OCI-M1 (cell line): ENCODE results near the gene PTAR1.

Experiments used
- DNase-seq: peaks from one replicate; lab custom pipeline; 2025; lab: John Stamatoyannopoulos, UW

PTAR1 gene

DNA sequence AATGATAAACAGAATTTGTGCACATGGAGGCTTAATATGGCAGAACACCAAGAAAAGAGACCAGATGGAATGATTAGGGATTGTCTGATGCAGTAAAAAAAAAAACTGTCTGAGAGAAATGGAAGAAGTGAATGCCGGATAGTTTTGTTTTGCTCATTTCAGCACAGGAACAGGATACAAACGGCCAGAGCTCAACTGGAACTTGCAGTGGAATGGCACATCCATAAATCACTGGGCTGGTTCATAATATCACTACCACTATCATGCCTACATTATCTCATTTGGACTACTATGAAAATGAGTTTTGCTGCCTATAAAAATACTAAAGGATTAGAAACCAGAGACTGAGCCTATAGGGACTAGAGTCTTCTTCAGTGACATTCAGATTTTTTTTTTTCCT is 9.7 kb downstream of the PTAR1 start:
- DNase-seq, result no peak

DNA sequence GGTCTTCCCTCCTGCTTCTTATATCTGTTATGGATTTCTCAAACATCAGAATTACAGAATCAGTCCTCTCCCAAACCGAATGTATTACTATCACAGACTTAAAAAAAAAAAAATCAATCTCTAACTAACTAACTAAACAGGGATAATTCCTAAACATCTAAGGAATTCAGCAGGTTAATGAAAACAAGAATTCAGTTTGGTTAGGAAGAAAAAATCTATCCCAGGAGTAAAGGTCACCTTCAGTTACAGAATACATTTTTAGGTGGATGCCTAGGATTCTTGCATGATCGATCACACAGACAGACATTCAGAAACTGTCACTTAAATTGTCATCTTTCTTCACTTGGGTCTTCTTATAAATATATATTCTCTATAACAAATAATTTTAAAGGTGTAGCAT is 11.5 kb downstream of the PTAR1 start:
- DNase-seq, result no peak

DNA sequence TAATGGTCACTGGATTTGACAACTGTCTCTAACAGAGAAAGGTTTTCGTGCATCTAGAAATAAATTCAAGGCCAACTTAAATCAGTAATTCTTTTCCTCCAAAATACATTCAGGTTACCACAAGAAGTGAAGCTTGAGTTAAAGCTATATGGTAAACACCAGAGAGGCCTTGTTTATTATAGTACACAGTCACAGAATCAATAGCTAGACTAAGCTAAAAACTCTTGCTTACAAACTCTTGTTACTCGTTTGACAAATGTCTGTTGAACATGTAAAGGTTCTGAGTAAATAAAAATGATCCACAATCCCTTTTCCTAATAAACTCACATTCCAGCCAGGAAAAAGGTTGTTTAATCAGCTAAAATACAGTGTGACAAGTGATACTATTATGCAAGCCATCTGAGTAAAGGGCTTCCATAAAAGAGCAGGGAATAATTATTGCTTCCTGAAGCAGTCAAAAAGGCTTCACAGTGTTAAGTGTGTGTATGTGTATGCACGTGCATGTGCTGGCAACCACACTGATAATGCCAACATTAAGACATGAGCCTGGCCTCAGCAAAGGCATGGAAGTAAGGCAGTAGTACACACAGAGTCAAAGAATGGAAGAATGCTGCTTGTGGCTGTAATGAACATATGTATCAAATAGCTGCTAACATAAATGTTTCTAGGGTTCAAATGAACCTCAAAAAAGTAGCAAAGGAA is 12.8 kb downstream of the PTAR1 start:
- DNase-seq, result no peak

DNA sequence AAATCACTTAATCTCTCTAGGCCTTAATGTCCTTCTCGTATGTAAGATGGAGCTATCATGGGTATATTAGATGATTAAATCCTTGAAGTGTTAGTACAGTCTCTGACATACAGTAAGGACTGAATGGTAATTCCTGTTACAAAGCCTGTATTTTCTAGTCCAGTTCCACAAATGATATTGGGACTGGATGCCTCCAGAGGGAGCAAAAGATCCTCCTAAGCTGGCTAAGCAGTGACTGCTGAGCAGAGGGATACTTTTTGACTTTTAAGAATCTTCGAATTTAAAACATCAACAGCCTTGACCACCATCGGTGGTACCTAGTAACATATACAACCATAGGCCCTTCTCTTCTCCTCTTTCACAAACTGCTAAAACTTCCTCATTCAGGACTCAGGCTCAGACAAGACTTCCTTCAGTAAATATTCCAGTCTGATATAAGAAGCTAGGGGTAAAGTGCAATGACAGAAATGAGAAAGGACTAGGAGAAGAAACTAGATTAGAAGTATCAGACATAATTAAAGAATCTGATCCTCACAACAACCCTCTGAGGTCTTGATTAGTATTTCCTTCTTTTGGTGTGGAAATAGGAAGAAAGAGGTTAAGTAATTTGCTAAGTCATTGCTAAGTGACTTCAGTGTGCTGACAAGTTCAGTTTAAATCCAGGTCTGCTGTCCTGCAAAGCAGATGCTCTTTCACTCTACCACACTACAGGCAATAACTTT is 13.9 kb downstream of the PTAR1 start:
- peak; percentile 78 for DNase-seq

DNA sequence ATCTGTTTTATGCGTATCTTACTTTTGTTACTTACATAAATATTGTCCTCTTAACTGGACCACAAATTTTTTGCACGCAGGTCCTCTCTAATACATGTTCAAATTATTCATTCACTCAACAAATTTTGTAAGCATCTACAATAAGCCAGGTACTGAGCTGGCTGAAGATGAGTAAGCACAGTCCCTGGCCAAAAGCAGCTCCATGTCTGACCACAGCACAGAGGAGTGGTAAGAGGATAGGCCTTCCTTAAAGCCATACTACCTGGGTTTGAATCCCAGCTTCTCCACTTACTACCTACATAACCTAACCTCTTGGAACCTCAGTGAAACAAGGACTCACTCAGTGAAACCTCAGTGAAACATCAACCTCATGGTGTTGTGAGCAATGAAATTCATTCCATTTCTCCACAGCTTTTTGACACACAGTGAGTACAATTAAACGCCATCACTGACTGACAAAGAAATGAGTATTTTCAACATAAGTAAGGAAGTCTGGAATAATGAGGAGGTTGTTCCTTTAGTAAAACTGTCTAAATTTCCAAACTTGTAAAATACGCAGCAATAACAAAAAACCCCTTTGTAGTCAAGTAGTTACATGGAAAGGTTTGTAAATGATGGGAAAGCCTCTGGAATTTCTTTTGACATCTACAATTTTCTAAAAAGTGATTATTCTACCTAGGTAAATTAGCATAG is 15.0 kb downstream of the PTAR1 start:
- no peak for DNase-seq

DNA sequence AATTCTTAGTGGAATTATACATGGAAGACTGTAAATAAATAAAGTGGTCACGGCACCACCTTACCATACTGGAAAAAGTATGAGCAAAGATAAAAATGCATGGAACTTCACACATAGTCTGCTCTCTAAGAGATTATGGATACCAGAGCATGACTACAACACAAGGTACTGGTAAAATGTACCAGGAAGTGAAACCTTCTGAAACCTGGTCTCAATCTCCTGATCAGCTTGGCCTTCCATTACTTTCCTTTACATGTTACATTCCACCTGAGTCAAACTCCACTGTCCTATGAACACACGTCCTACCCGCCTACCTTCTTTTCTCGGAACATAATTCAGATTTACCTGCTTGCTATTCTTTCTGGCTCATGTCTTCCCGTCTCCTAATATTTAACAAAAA is 15.9 kb downstream of the PTAR1 start:
- no peak for DNase-seq

DNA sequence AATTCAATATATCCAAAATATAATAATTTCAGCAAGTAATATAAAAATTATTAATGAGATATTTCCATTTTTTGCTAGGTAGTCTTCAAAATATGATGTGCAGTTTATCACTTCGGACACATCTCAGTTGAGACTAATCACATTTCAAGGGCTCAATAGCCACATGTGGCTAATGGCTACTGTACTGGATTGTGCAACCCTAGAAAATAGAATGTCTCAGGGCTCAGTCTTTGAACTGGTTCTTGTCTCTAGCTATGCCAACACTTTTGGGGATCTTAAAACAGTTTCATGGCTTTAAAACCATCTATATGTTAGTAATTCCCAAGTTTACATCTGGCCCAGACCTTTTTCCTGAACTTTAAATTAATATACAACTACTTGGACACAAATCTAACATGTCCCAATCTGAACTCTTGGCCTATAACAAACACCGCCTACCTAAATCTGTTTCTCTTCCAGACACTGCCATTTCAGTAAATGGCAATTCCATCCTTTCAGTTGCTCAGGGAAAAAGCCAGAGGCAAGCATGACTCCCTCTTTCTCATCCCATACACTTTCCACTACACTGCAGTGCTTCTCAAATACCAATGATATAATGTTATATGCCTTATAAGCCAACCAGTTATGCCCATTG is 18.8 kb downstream of the PTAR1 start:
- no peak for DNase-seq

DNA sequence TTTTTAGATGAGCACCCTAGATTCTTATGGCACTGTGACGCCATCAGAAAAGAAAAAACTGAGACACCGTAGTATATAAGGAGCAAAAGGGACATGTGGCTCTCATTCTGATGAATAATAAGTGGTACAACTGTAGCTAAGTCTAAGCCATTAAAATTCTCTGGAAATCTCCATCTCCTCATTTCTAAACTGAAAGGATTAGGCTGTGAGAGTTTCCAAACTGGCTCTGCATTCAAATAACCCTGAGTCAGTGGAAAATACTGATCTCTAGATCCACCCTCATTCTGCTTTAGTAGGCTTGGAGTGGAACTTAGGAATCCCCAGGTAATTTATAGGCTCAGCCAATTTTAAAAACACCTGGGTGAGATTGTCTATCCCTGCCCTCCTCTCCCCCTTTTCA is 28.5 kb downstream of the PTAR1 start:
- DNase-seq, result no peak

DNA sequence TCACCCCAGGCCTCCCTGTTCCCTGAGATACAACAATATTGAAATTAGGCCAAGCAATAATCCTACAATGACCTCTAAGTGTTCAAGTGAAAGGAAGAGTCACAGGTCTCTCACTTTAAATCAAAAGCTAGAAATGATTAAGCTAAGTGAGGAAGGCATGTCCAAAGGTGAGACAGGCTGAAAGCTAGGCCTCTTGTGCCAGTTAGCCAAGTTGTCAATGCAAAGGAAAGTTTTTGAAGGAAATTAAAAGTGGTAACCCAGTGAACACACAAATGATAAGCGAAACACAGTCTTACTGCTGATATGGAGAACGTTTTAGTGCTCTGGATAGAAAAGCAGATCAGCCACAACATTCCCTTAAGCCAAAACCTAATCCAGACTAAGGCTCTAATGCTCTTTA is 39.8 kb downstream of the PTAR1 start:
- no peak for DNase-seq

DNA sequence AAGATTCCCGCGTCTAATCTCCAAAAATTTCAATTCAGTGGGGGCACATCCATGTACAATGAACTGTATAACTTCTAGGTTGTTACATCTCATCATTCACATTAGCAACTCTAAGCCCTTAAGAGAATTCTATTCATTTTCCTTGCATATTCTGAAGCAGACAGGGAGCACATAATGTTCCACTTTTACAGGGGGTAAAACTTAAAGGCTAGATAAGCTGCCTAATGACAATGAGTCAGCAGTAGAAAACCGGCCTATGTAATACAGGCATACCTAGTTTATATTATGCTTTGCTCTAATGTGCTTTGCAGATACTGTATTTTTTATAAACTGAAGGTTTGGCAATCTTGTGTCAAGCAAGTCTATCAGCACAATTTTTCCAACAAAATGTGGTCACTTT is 40.4 kb downstream of the PTAR1 start:
- DNase-seq, result peak; percentile 24

DNA sequence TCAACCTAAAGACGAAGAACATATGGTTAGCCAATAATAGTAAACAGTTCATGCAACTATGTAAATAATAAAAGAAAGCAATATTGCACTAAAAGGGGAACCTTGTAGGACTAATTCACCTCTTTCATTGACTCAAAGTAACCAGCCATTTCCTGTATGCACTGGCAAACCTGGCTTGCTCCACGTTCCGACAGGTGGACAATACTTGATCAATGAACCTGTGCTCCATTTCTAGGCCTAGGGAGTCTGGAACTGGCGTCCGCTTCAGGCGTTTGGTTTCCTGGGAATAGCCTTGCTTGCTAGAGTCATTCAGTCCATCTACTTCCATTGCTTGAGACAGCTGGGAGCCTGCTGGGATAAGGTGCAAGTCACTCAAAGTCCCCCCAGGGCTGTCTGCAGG is 41.6 kb downstream of the PTAR1 start:
- DNase-seq, result no peak

DNA sequence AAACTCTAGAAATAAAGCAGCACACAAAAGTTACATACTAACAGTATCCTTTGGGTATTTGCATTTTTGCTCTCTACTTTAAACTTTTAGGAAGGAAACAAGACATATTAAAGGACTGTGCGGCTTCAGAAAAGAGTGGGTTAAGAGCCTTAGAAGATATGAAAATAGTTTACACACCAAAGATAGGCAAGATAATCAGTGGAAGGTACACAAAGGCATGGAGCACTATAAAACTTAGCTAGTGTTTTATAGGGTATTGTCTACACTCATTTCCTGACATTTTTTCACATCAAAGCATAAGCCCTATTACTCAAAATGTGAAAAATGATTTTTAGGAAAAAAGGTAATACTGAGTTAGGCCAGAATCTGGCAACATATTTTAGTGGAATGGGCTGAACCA is 44.0 kb downstream of the PTAR1 start:
- no peak for DNase-seq

DNA sequence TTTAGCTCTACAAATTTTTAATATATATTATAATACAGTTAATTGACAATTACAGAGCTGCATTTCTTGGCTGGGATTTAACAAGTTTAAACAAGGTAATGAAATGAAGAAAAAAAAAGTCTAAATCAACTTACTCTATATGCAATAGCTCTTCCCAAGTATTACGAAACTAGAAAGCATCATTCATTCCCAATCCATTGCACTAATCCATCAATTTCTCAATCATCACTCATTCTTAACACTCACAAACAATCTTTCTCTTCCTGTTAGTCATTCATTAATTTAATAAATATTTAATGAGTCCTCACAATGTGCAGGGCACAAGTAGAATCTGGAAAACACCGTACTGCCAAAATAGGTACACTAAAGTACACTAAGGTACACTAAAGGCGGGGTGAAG is 44.7 kb downstream of the PTAR1 start:
- no peak for DNase-seq

DNA sequence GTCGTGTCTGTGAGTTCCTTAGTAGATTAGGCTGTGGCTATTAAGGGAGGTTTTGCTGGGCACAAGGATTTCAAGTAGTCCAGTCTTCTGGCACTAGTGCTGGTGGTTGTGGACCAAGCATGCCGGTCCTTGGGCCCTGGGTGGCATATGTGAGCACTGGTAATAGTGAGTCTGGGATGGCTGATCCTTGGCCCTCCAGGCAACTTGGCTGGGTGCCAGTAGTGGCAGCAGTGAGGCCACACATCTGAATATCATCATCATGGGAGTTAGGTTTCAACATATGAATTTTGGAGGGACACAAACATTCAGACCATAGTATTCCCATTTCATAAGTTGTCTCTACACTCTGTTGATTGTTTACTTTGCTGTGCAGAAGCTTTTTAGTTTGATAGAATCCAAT is 62.3 kb downstream of the PTAR1 start:
- no peak for DNase-seq

DNA sequence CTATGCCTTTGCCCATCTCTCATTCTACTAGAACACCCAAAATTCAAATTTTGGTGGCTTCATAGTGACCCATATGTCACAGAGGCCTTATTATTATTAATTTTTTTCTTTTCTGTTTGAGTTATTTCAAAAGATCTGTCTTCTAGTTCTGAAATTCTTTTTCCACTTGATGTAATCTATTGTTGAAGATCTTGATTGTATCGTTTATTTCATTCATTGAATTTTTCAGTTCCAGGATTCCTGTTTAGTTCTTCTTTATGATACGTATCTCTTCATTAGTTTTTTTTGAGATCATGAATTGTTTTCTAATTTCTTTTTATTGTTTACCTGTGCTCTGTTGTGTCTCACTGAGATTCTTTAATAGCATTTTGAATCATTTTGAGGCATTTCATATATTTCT is 63.0 kb downstream of the PTAR1 start:
- peak; percentile 2 for DNase-seq

DNA sequence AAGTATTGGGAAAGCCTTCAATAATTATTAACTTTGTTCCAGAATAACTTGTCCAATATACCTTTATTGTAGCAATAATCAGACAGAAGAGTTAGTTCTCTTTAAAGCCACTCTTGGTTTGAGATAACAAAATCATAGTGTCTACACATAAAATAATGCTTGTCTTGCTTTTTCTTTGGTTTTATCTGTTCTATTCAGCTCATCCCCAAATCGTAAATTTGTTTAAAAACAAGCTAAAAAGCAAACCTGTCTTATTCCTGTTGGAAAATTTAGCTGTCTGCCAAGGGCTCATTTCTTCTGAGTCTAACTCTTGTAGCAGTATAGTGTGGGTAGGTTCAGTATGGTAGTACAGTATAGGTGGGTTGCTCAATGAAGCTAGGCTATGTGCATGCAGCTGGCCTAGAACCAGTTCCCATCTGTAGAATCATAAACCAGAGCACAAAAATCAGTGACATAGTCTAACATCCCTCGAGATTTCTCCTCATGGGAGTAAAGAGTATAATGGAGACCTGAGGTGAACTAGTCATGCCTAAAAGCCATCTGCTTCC is 69.7 kb downstream of the PTAR1 start:
- no peak for DNase-seq

DNA sequence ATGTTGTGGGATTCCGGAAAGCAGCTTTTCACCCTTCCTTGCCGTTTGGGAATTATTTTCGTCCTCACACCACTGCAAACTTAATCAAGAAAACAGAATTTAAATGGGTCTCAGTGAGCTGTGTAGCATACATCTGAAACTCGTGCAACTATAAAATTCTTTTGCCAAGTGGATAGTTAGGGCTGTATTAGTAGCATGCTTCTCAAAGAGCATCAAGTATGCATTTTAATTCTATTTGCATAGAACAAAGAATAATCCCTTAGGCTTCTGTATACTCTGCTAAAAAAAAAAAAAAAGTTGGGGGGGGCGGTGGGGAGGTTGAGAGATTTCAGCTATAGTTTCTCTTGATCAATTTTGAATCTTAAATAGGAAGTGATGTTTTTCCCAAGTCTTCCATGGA is 75.9 kb downstream of the PTAR1 start:
- DNase-seq, result no peak

DNA sequence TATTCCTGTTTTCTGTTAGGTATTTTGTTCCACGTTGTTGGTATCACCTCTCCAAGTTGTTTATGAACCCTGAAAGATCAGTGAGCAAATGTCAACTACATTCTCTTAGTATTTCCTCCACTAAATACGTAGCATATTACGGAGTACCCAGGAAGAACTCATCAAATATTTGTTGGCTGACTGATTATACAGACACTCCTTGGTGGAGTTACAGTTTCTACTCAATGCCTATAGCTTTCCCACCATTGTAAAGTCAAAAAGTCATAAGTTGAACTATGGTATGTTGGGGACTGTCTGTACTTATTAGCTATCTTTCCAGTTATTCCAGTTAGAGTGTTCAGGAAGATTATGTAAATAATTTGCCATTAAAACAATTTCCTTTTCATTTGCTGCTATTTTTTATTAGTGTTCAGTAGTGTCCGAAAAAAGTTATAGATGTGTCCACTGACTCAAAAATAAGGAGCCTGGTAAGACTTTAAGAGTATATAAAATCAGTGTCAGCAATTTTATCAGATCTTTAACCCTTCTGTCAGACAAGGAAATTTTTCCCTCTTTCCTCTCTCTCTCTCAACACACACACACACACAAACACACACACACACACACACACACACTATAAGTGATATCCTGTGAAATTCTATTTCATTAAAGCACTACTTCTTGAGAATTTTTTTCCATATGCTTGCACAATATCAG is 80.8 kb downstream of the PTAR1 start:
- no peak for DNase-seq

DNA sequence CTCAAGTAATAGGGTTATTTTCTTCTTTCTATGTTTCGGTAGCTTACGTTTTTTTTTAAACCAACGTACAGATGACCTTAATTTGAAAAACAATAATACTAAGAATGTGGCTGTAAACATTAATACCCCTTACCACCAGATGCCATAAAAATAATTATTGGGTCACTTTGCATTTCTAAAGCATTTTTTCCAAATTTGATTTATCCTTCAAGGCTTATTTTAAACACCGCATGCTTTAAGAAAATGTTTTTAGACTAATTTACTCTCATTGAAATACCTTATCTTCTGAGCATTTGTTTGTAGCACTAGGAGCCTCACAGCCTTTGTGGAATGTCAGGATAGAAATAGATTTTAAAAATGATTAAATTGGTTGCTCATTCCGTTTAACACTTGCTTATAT is 81.9 kb downstream of the PTAR1 start:
- DNase-seq, result no peak

DNA sequence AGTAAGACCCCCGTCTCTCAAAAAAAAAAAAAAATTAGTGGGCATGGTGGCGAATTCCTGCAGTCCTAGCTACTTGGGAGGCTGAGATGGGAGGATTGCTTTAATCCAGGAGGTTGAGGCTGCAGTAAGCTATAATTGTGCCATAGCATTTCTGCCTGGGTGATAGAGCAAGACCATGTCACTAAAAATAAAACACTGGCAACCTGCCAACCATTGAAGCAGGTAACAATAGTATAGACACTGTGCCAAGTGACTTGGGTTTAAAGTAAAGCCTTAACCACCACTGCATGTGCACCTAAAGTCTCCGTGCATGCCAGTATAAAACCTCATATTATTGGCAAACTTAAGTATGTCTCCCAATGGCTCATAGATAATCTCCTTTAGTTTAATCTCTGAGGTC is 84.2 kb downstream of the PTAR1 start:
- no peak for DNase-seq

DNA sequence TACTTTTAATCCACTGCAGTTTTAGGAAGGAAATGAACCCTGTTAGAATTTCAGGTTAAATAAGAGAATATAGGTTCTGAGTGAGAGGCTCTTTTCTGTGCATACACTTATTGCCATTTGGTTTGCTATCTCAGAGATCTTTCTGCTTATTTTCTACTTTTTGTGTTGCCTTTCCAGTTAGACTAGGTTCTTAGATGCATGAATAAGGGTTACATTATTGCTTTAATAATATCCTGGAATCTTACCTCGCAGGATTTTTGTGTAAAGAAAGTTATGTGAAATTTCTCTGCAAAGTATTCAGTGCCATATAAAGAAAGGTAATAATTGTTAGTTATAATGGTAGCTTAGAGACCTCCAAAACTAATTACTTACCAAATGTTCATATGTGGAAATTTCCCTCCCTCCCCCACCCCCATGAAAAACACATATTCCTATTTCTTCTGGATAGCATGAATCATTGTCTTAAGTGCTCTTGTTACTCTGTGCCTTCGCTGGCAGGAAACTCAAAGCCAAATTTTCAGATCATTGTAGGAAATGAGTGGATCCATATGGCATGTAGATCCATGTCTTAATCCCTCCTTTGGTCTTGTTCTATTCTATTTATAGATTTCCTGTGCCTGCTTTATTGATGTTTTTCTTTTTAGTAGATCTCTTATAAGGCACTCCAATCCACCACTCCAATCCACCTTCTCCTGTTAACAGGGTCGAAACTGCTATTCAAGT is 84.9 kb downstream of the PTAR1 start:
- no peak for DNase-seq
